A673 (cell line): ENCODE results near the gene CCDC170. TPM values are rescaled to one million over a fixed set of nuclear protein-coding genes. Genes with fewer than 3 reads are reported as not detected.

Experiments used
- BruUV-seq: library from RNA; stranded (reverse); fragments of 400-500 nt; replicated peaks from 2 replicates; lab custom pipeline; 2021; lab: Mats Ljungman, UMichigan
- CTCF ChIA-PET: fragments of 300-600 bp; sonication (Branson Sonifier 250); formaldehyde crosslinking; loops from one replicate; lab custom pipeline; 2022; ENCODE audit warnings: antibody characterized with exemption; lab: Charles Lee
- POLR2A ChIA-PET: fragments of 300-600 bp; sonication (Branson Sonifier 250); formaldehyde crosslinking; loops from one replicate; lab custom pipeline; 2022; ENCODE audit warnings: antibody characterized with exemption; ENCODE audit not compliant: low non-redundant PET; lab: Charles Lee
- DNase-seq: peaks from one replicate; pipeline ENCODE4 v3.0.0-alpha.2; 2015; ENCODE audit warnings: low spot score
- H3K27ac ChIP-seq: fragments of 200-600 bp; sonication (generic); 2 replicates; pipeline ENCODE4 v1.5.1; 2016; ENCODE audit warnings: mixed run types, low read depth, mild to moderate bottlenecking, mixed read lengths, antibody characterized with exemption, low read length; ENCODE audit not compliant: poor library complexity, severe bottlenecking
- H3K27me3 ChIP-seq: fragments of 200-600 bp; sonication (generic); replicated peaks from 2 replicates; pipeline ENCODE4 v1.6.1; 2017; ENCODE audit warnings: mixed run types, low read depth, mild to moderate bottlenecking, mixed read lengths, antibody characterized with exemption, low read length; ENCODE audit not compliant: insufficient read depth, poor library complexity
- H3K36me3 ChIP-seq: fragments of 200-600 bp; sonication (generic); 2 replicates; pipeline ENCODE4 v1.6.1; 2016; ENCODE audit warnings: mixed run types, mild to moderate bottlenecking, mixed read lengths, antibody characterized with exemption, low read length; ENCODE audit not compliant: insufficient read depth, poor library complexity, severe bottlenecking
- H3K4me1 ChIP-seq: fragments of 200-600 bp; sonication (generic); 2 replicates; pipeline ENCODE4 v1.6.1; 2017; ENCODE audit warnings: mixed run types, mild to moderate bottlenecking, mixed read lengths, antibody characterized with exemption, low read length; ENCODE audit not compliant: insufficient read depth, poor library complexity, severe bottlenecking
- H3K4me3 ChIP-seq: fragments of 200-600 bp; sonication (generic); 2 replicates; pipeline ENCODE4 v1.5.1; 2016; ENCODE audit warnings: low read depth, mixed run types, mild to moderate bottlenecking, mixed read lengths, low read length; ENCODE audit not compliant: poor library complexity, severe bottlenecking
- H3K9me3 ChIP-seq: fragments of 200-600 bp; sonication (generic); 2 replicates; pipeline ENCODE4 v1.6.1; 2016; ENCODE audit warnings: mixed run types, low read depth, mild to moderate bottlenecking, mixed read lengths, antibody characterized with exemption, low read length; ENCODE audit not compliant: poor library complexity, severe bottlenecking
- EZH2 ChIP-seq: fragments of 200-600 bp; sonication (generic); IDR thresholded peaks from 2 replicates; pipeline ENCODE4 v1.6.1; 2017; ENCODE audit warnings: borderline replicate concordance, low read depth, mild to moderate bottlenecking, mixed read lengths, antibody characterized with exemption, low read length; ENCODE audit not compliant: poor library complexity, severe bottlenecking
- intact Hi-C: fragments of 100-400 bp; cut with micrococcal nuclease; formaldehyde crosslinking; loops from one replicate; pipeline ENCODE4 v1.10.0; 2022; ENCODE audit not compliant: unreplicated experiment
- total RNA-seq: library from RNA; stranded (reverse); gene quantifications from 2 replicates; pipeline ENCODE4 v1.2.3, GENCODE V29; 2021
- TF ChIP-seq, protein P1 (sequence below): fragments of 300-800, 200-600 bp; sonication (generic); conservative IDR thresholded peaks from 2 replicates; pipeline ENCODE4 v1.5.1; 2017; ENCODE audit warnings: low read depth, mild to moderate bottlenecking, antibody characterized with exemption, low read length, moderate library complexity, mixed read lengths

The CCDC170 gene
- total RNA-seq, 1 experiment from 2014 or later = 0.17 TPM

DNA sequence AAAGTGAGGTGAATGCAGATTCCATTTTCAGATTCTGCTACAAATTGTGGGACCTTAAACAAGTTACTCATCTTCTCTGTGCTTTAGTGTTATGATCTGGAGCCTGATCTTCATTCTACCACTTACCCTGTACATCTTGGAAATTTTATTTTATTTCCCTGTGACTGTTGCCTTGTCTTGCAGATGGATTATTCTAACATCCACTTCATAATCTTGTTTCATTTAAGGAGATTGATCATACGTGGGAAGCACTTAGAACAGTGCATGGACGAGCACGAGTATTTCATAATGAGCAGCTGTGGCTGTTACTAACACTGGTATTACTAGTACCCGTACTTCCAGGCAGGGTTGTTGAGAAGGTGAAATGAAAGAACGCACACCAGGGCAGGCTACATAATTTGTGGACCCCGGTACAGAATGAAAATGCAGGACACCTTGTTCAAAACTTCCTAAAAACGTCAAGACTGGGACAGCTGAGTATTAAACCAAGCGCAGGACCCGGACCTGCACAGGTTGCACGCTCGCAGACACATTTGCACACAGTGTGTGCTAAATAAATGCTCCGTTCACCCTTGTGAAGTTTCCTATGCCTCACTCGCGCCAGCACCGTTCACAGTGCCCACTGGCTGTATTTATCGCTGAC, 535 bp upstream of the CCDC170 start:
- Histone ChIP-seq H3K9me3 (no peaks in the 10 kb centered on the region), H3K36me3 (no peaks in the 10 kb centered on the region), H3K27me3 (peaks cover 22% of the 10 kb centered on the region), H3K4me3 (peak overlapping the region; percentile 63), H3K4me1 (no peaks in the 10 kb centered on the region), H3K27ac (no peak overlapping the region)
- CTCF ChIA-PET = no interaction called here
- no peak for DNase-seq
- TF ChIP-seq, protein P1, sequence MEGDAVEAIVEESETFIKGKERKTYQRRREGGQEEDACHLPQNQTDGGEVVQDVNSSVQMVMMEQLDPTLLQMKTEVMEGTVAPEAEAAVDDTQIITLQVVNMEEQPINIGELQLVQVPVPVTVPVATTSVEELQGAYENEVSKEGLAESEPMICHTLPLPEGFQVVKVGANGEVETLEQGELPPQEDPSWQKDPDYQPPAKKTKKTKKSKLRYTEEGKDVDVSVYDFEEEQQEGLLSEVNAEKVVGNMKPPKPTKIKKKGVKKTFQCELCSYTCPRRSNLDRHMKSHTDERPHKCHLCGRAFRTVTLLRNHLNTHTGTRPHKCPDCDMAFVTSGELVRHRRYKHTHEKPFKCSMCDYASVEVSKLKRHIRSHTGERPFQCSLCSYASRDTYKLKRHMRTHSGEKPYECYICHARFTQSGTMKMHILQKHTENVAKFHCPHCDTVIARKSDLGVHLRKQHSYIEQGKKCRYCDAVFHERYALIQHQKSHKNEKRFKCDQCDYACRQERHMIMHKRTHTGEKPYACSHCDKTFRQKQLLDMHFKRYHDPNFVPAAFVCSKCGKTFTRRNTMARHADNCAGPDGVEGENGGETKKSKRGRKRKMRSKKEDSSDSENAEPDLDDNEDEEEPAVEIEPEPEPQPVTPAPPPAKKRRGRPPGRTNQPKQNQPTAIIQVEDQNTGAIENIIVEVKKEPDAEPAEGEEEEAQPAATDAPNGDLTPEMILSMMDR = no peak
- TF ChIP-seq EZH2 = no peak
- intact Hi-C loops = no loop called here
- POLR2A ChIA-PET = no interaction called here
- no TSS peak for BruUV-seq

DNA sequence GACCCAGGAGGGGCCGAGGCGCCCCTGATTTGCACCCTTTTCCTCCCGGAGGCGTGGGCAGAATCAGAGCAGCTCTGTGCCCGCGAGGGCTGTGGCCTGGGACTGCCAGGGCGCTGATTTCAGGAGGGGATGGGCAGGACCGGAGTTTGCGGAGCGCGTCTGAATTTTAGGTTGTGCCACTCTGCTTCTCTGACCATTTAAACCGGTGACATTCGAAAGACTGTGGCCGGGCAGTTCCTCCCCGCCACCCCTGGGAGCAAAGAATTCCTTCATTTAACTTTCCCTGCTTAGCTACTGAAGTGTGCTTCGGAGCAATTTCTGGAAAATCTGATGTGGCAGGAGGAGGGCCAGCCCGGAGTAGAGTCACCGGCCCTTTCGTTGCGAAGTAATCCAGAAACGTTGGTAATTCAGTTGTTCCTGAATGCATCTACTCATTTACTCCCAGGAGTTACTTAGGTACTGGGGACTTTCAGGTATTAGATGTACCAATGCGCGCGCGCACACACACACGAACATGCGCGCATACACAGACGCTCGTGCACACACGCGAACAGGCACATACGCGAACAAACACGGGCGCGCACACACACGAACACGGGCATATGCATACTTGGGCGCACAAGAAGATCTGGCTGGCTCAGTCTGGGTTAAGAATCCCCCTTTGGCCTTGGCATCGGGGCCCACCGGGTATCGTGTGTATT, 568 bp downstream of the CCDC170 start:
- intact Hi-C loops = no loop called here
- peaks cover 22% of the 10 kb centered on the region for H3K27me3 ChIP-seq
- no peaks in the 10 kb centered on the region for H3K4me1 ChIP-seq
- H3K27ac ChIP-seq = no peak overlapping the region
- TF ChIP-seq EZH2 = no peak
- TF ChIP-seq, protein P1 = no peak
- no peaks in the 10 kb centered on the region for H3K36me3 ChIP-seq
- peak; percentile 53 for DNase-seq
- POLR2A ChIA-PET = no interaction called here
- H3K4me3 ChIP-seq = peak overlapping the region; percentile 63
- no TSS peak for BruUV-seq
- H3K9me3 ChIP-seq = no peaks in the 10 kb centered on the region
- CTCF ChIA-PET = no interaction called here

DNA sequence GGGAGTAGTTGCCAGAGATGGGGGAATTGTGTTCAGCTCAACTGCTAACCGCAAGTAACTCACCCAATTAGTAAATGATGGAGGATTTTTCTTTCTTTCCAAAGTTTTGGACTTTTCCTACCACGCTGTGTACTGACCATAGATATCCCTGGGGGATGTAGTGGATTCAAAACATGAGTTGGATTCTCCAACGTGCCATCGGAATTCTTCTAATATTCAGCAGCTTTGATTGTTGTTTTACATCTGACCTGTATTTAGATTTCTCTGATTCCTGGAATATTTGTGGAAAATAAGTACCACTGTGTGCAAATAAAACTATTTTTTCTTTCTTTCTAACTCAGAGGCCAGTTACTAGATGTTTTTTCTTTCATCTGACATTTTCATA, 1.1 kb downstream of the CCDC170 start:
- intact Hi-C loops = no loop called here
- TF ChIP-seq EZH2 = no peak
- TF ChIP-seq, protein P1 = no peak
- ChIA-PET POLR2A (no interaction called here), CTCF (no interaction called here)
- Histone ChIP-seq H3K36me3 (no peaks in the 10 kb centered on the region), H3K9me3 (no peaks in the 10 kb centered on the region), H3K27ac (no peak overlapping the region), H3K27me3 (peaks cover 22% of the 10 kb centered on the region), H3K4me3 (peak overlapping the region; percentile 63), H3K4me1 (peaks cover 4% of the 10 kb centered on the region)
- no peak for DNase-seq
- BruUV-seq = no TSS peak
